A549 (cell line): ENCODE results near the gene LSM3. TPM values are rescaled to one million over a fixed set of nuclear protein-coding genes. Genes with fewer than 3 reads are reported as not detected.

Experiments used
- ATAC-seq, 2 experiments: fragments of 200-7000 bp in 1 of 2; fragments of >200 bp in 1 of 2; cut with Nextera tagmentation in 1 of 2; cut with Tn5 transposase in 1 of 2; 3 replicates each; pipeline versions ENCODE4 v1.8.0 to v1.9.1; 2018 to 2020; ENCODE audit warnings: mild to moderate bottlenecking in 1 of 2, moderate library complexity in 1 of 2
- CTCF ChIA-PET: fragments of 300-600 bp; sonication (Branson Sonifier 250); formaldehyde crosslinking; extraction: SDS; loops from one replicate; lab custom pipeline; 2021; ENCODE audit warnings: antibody characterized with exemption, inconsistent platforms; lab: Yijun Ruan, JAX
- POLR2A ChIA-PET: fragments of 350-600 bp; formaldehyde crosslinking; extraction: SDS; loops from one replicate; lab custom pipeline; 2021; ENCODE audit warnings: antibody characterized with exemption, inconsistent platforms; lab: Yijun Ruan, JAX
- DNase-seq, 2 experiments: peaks; one replicate each; pipeline versions ENCODE4 v3.0.0 to v3.0.0-alpha.2; 2011 to 2016; ENCODE audit warnings: low read depth in 1 of 2, low spot score in 1 of 2
- FAIRE-seq: peaks from 2 replicates; lab custom pipeline; 2011; peaks lifted over from hg19 to GRCh38; lab: Jason Lieb, UNC
- H3K27ac ChIP-seq, 2 experiments: fragments of >200 bp; sonication (Bioruptor Twin); formaldehyde crosslinking; 3 replicates each; pipeline ENCODE4 v1.5.1; 2016 to 2017
- H3K4me1 ChIP-seq: fragments of >200 bp; sonication (Bioruptor Twin); formaldehyde crosslinking; 3 replicates; pipeline ENCODE4 v1.6.1; 2016
- H3K4me2 ChIP-seq: fragments of >200 bp; sonication (Bioruptor Twin); formaldehyde crosslinking; 3 replicates; pipeline ENCODE4 v1.6.1; 2016
- H3K4me3 ChIP-seq: fragments of >200 bp; sonication (Bioruptor Twin); formaldehyde crosslinking; 3 replicates; pipeline ENCODE4 v1.5.1; 2016
- H3K9me3 ChIP-seq: fragments of >200 bp; sonication (Bioruptor Twin); formaldehyde crosslinking; 3 replicates; pipeline ENCODE4 v1.6.1; 2016
- BHLHE40 ChIP-seq: IDR thresholded peaks from 2 replicates; pipeline ENCODE4 v1.6.1; 2012; ENCODE audit warnings: low read depth, low read length, inconsistent platforms
- CEBPB ChIP-seq, 2 experiments: fragments of >200 bp in 1 of 2; sonication (Bioruptor Twin) in 1 of 2; formaldehyde crosslinking in 1 of 2; IDR thresholded peaks; 2 replicates each; pipeline ENCODE4 v1.6.1; 2012 to 2016
- CHD4 ChIP-seq: fragments of 200-600 bp; sonication (generic); IDR thresholded peaks from 2 replicates; pipeline ENCODE4 v1.6.1; 2016; ENCODE audit warnings: antibody characterized with exemption, mild to moderate bottlenecking, borderline replicate concordance
- EP300 ChIP-seq, 2 experiments: fragments of >200 bp; sonication (Bioruptor Twin); formaldehyde crosslinking; IDR thresholded peaks; 2 replicates in 1 of 2; 3 replicates in 1 of 2; pipeline ENCODE4 v1.6.1; 2016 to 2017
- FOSB ChIP-seq: fragments of 250-450 bp; sonication (Bioruptor Pico); IDR thresholded peaks from 2 replicates; pipeline ENCODE4 v1.5.0; 2020; ENCODE audit warnings: mild to moderate bottlenecking, moderate library complexity
- FOSL2 ChIP-seq, 2 experiments: fragments of 450-650 bp in 1 of 2; fragments of >200 bp in 1 of 2; sonication (Bioruptor Twin) in 1 of 2; formaldehyde crosslinking; IDR thresholded peaks; 2 replicates each; pipeline versions ENCODE4 v1.5.0 to v1.6.1; 2016 to 2020; ENCODE audit warnings: mild to moderate bottlenecking in 1 of 2, moderate library complexity in 1 of 2
- GATA3 ChIP-seq: IDR thresholded peaks from 2 replicates; pipeline ENCODE4 v1.6.1; 2012; ENCODE audit warnings: borderline replicate concordance
- HDAC2 ChIP-seq: fragments of 200-600 bp; sonication (generic); IDR thresholded peaks from 2 replicates; pipeline ENCODE4 v1.6.1; 2016
- HEYL ChIP-seq: fragments of 250-450 bp; sonication (Bioruptor Pico); IDR thresholded peaks from 2 replicates; pipeline ENCODE4 v1.8.0; 2021; ENCODE audit warnings: mild to moderate bottlenecking, moderate library complexity
- KDM5A ChIP-seq: fragments of 200-600 bp; sonication (generic); IDR thresholded peaks from 2 replicates; pipeline ENCODE4 v1.6.1; 2016; ENCODE audit warnings: antibody characterized with exemption, mild to moderate bottlenecking
- MAX ChIP-seq: IDR thresholded peaks from 2 replicates; pipeline ENCODE4 v1.6.1; 2012
- MYC ChIP-seq: IDR thresholded peaks from 2 replicates; pipeline ENCODE4 v1.6.1; 2012; ENCODE audit warnings: mild to moderate bottlenecking, inconsistent platforms, low read length, improper control_type of control experiment, borderline replicate concordance
- NPAS2 ChIP-seq: fragments of 250-450 bp; sonication (Bioruptor Pico); IDR thresholded peaks from 2 replicates; pipeline ENCODE4 v1.8.0; 2022; ENCODE audit warnings: mild to moderate bottlenecking, moderate library complexity, borderline replicate concordance
- NR3C1 ChIP-seq: fragments of >200 bp; sonication (Bioruptor Twin); formaldehyde crosslinking; IDR thresholded peaks from 3 replicates; pipeline ENCODE4 v1.6.1; 2017
- POLR2AphosphoS2 ChIP-seq: conservative IDR thresholded peaks from 2 replicates; pipeline ENCODE4 v1.6.1; 2012; ENCODE audit warnings: low read length, improper control_type of control experiment, inconsistent platforms
- RAD21 ChIP-seq, 2 experiments: fragments of >200 bp in 1 of 2; sonication (Bioruptor Twin) in 1 of 2; formaldehyde crosslinking in 1 of 2; IDR thresholded peaks in 1 of 2; conservative IDR thresholded peaks in 1 of 2; 2 replicates in 1 of 2; 3 replicates in 1 of 2; pipeline ENCODE4 v1.6.1; 2012 to 2018; ENCODE audit warnings: inconsistent platforms in 1 of 2
- RCOR1 ChIP-seq: fragments of 150-350 bp; IDR thresholded peaks from 2 replicates; pipeline ENCODE4 v1.6.1; 2014; ENCODE audit warnings: antibody characterized with exemption, low read length, low read depth
- SMC3 ChIP-seq: fragments of >200 bp; sonication (Bioruptor Twin); formaldehyde crosslinking; IDR thresholded peaks from 3 replicates; pipeline ENCODE4 v1.6.1; 2018; ENCODE audit warnings: inconsistent platforms
- ZFP36 ChIP-seq: fragments of 450-650 bp; IDR thresholded peaks from 2 replicates; pipeline ENCODE4 v1.6.1; 2014; ENCODE audit warnings: borderline replicate concordance; ENCODE audit not compliant: partially characterized antibody
- ZNF302 ChIP-seq: fragments of 250-450 bp; sonication (Bioruptor Pico); IDR thresholded peaks from 2 replicates; pipeline ENCODE4 v1.9.0; 2021; ENCODE audit warnings: inconsistent platforms, mild to moderate bottlenecking, moderate library complexity
- WGBS: methylation state at CpG from one replicate; pipeline ENCODE4 v1.1.6; 2017; ENCODE audit errors: missing lambda C conversion rate; 5-methylcytosine and 5-hydroxymethylcytosine counted together
- polyA plus RNA-seq, 4 experiments: library from polyadenylated mRNA; depleted of rRNA in 3 of 4; stranded (reverse); fragments of >200 nt; fragmentation: RNase III in 1 of 4; extraction: RNeasy Plus Mini Kit Qiagen cat#74134 plus additional on column Dnase treatment in 1 of 4; gene quantifications; 2 replicates in 3 of 4; 3 replicates in 1 of 4; pipeline ENCODE4 v1.2.3, GENCODE V29; 2011 to 2017

Gene LSM3
- polyA plus RNA-seq, 2 of the 4 experiments (the other 2 are of a cell fraction), result 23.9 to 32.0 TPM

- TF ChIP-seq FOSL2 (IDR thresholded peaks at IDR 0.05) (no peak), FOSL2 (CRISPR knock-in tag; IDR thresholded peaks at IDR 0.05) (no peak)
Measured at GRCh38 chr3:14203521-14204079, 25.0 kb downstream of the LSM3 start (continued).

- Histone ChIP-seq H3K9me3 (no peaks in the 10 kb centered on the region), H3K4me3 (no peak overlapping the region), H3K27ac (no peak overlapping the region), H3K4me2 (no peak overlapping the region), H3K4me1 (no peaks in the 10 kb centered on the region)
- ChIA-PET CTCF (interaction anchor here (0.6 to 5.4 kb wide), 40 partner anchors 9 to 716 kb away, joined by 3 to 69 read pairs (median 8); partner anchors contain the start of gene CCDC174), POLR2A (no interaction called here)
- 81% methylated on average over 11 of the region's 11 CpGs for WGBS
- DNase-seq, result no peak
- TF ChIP-seq ZFP36 (no peak), GATA3 (0 out of 2 replicates have a peak, but pooled peaks have one; percentile 13), POLR2AphosphoS2 (no peak), HEYL (CRISPR knock-in tag) (no peak), CEBPB (IDR thresholded peaks at IDR 0.05) (peak; percentile 15 to 57; a peak in 3 of 4 replicates), MYC (no peak)
- ATAC-seq, result no peak
- FAIRE-seq, result no peak
Measured at GRCh38 chr3:14204515-14205284, 26.1 kb downstream of the LSM3 start.

- no peak for TF ChIP-seq MAX
- no peak for TF ChIP-seq RAD21 (conservative IDR thresholded peaks at IDR 0.05 in 1 of 2, IDR thresholded peaks at IDR 0.05 in 1 of 2)
- TF ChIP-seq NR3C1, result no peak
- no peak for TF ChIP-seq NPAS2 (CRISPR knock-in tag)
- no peak for TF ChIP-seq CHD4
- TF ChIP-seq FOSB (CRISPR knock-in tag), result no peak
- TF ChIP-seq HDAC2, result no peak
- Histone ChIP-seq H3K4me1 (no peaks in the 10 kb centered on the region), H3K4me2 (no peak overlapping the region), H3K27ac (no peak overlapping the region), H3K9me3 (no peaks in the 10 kb centered on the region), H3K4me3 (no peak overlapping the region)
- FAIRE-seq (no peak), DNase-seq (no peak), ATAC-seq (peak in 1 of 2 experiments; percentile 26; a peak in 1 of 6 replicates)
- POLR2A ChIA-PET, result interaction anchor here (1.4 kb wide), 1 partner anchor 28 kb away, joined by 3 read pairs; the partner anchor contains the start of genes LSM3 and XPC
- WGBS, result 80% methylated on average over 6 of the region's 6 CpGs
- CTCF ChIA-PET, result interaction anchor here (0.9 to 5.0 kb wide), 5 partner anchors 10 to 341 kb away, joined by 3 to 34 read pairs (median 3); no protein-coding TSS in a partner anchor
Measured at GRCh38 chr3:14206548-14207177, 28.0 kb downstream of the LSM3 start.

- FAIRE-seq (no peak), ATAC-seq (no peak), DNase-seq (no peak)
- Histone ChIP-seq H3K4me3 (no peak overlapping the region), H3K27ac (no peak overlapping the region), H3K9me3 (no peaks in the 10 kb centered on the region), H3K4me2 (no peak overlapping the region), H3K4me1 (no peaks in the 10 kb centered on the region)
- WGBS, result 81% methylated on average over 4 of the region's 4 CpGs
- no peak for TF ChIP-seq MYC
- no peak for TF ChIP-seq SMC3
- TF ChIP-seq RCOR1, result no peak
- TF ChIP-seq EP300 (IDR thresholded peaks at IDR 0.05), result no peak
- no peak for TF ChIP-seq KDM5A
- no peak for TF ChIP-seq FOSL2 (IDR thresholded peaks at IDR 0.05)
- TF ChIP-seq FOSL2 (CRISPR knock-in tag; IDR thresholded peaks at IDR 0.05), result no peak
- TF ChIP-seq ZNF302 (CRISPR knock-in tag), result no peak
- no peak for TF ChIP-seq BHLHE40
- ChIA-PET CTCF (no interaction called here), POLR2A (no interaction called here)
Measured at GRCh38 chr3:14208168-14208567, 29.6 kb downstream of the LSM3 start.
